ENCODE data around the gene HDAC9.

GRCh38 chr7:18889436-18889835, 393.9 kb downstream of the HDAC9 start:
- no peak for TF ChIP-seq CTCF (IDR thresholded peaks at IDR 0.05)
- TF ChIP-seq POLR2A (IDR thresholded peaks at IDR 0.05): no peak
